ENCODE results near the gene TUFM.
"Not testable (repeated sequence)": the region's sequence is repeated elsewhere in the genome, so short reads cannot be mapped to it uniquely, and the experiment has no call there.

Gene TUFM

GRCh38 chr16:28837672-28838557, 8.2 kb downstream of the TUFM start:
- no peak for DNase-seq

- DNase-seq: no peak
Measured at GRCh38 chr16:28836761-28837064, 9.4 kb downstream of the TUFM start.

- no peak for DNase-seq
Measured at GRCh38 chr16:28835864-28836760, 10.0 kb downstream of the TUFM start.

- DNase-seq: no peak
Measured at GRCh38 chr16:28834873-28835863, 11.0 kb downstream of the TUFM start.

- no peak for DNase-seq
Measured at GRCh38 chr16:28834349-28834748, 11.8 kb downstream of the TUFM start.

GRCh38 chr16:28830531-28830930, 15.6 kb downstream of the TUFM start:
- DNase-seq: no peak

GRCh38 chr16:28829747-28830146, 16.4 kb downstream of the TUFM start:
- no peak for DNase-seq

- DNase-seq: no peak
Measured at GRCh38 chr16:28826141-28826540, 20.0 kb downstream of the TUFM start.

GRCh38 chr16:28824717-28824973, 21.5 kb downstream of the TUFM start:
- no peak for DNase-seq

- peak; percentile 95 for DNase-seq
Measured at GRCh38 chr16:28823873-28824716, 22.1 kb downstream of the TUFM start.

GRCh38 chr16:28823291-28823872, 22.8 kb downstream of the TUFM start:
- no peak for DNase-seq

- peak; percentile 91 for DNase-seq
Measured at GRCh38 chr16:28822520-28823290, 23.4 kb downstream of the TUFM start, which contains the start of gene ATXN2L. Gene ATXN2L (plus strand): TSS chr16:28822999. CDS start chr16:28823260, 261 bp downstream.

- DNase-seq: no peak
Measured at GRCh38 chr16:28821874-28822519, 24.2 kb downstream of the TUFM start.

- DNase-seq: not testable (repeated sequence)
Measured at GRCh38 chr16:28820546-28820945, 25.6 kb downstream of the TUFM start.

GRCh38 chr16:28820016-28820415, 26.1 kb downstream of the TUFM start:
- no peak for DNase-seq

GRCh38 chr16:28807445-28808120, 38.6 kb downstream of the TUFM start:
- DNase-seq: not testable (repeated sequence)

GRCh38 chr16:28802235-28803019, 43.7 kb downstream of the TUFM start:
- peak; percentile 46 for DNase-seq

All from amniotic stem cell (primary cell).